Measurements from ENCODE around the gene HOOK2.

HOOK2 gene

DNA sequence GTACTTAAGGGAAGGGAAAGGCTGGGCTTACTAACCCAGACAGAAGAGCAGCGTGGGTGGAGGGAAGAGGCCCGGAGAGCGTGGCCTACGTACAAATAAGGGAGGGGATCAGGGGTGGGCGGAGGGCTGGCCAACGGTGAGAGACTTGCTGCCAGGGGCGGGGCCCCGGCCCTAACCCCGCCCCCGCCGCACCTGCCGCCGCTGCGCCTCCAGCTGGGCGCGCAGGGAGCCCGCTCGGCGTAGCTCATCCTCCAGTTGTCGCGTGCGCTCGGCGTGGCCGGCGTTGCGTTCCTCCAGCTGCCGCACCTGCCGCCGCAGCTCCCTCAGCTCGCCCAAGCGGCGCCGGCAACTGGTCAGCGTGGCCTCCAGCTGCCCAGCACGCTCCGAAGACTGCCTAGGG, 5.7 kb downstream of the HOOK2 start:
- Histone ChIP-seq H3K36me3 (ENCODE audit: control insufficient read depth in 2 of 2, insufficient read depth in 2 of 2, low read length in 2 of 2) (peaks cover 6 to 12% of the 10 kb centered on the region in 2 donors), H3K4me1 (ENCODE audit: control insufficient read depth in 2 of 2, insufficient read depth in 2 of 2, low read length in 2 of 2) (peaks cover 11 to 18% of the 10 kb centered on the region in 2 donors), H3K9ac (ENCODE audit: low read depth in 1 of 2, low read length in 2 of 2) (no peak overlapping the region), H3K4me3 (ENCODE audit: low read length in 2 of 2) (no peak overlapping the region), H3K27ac (ENCODE audit: low read depth in 2 of 2, low read length in 2 of 2) (no peak overlapping the region), H3K27me3 (ENCODE audit: control insufficient read depth in 2 of 2, insufficient read depth in 2 of 2, low read length in 2 of 2) (no peaks in the 10 kb centered on the region), H3K9me3 (ENCODE audit: control insufficient read depth in 2 of 2, low read length in 2 of 2) (no peaks in the 10 kb centered on the region)

DNA sequence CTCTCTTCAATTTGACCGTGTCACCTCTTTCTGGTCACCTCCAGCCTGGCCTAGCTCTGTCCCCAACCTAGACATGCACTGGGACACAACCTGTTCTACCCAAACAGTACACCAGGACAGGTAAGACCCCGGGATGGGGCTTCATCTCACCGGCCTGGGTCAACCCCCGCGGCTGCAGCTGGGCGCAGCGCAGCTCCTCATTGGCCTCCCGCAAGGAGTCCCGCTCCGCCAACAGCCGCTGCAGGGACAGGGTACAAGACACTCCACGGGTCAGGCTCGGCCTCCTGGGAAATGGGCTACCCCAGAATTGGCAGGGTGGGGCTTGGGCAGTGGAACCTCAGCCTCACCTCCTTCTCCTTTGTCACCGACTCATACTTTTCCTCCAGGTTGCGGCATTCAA, 7.7 kb downstream of the HOOK2 start:
- Histone ChIP-seq H3K36me3 (ENCODE audit: control insufficient read depth in 2 of 2, insufficient read depth in 2 of 2, low read length in 2 of 2) (peaks cover 16 to 23% of the 10 kb centered on the region in 2 donors), H3K4me3 (ENCODE audit: low read length in 2 of 2) (no peak overlapping the region), H3K4me1 (ENCODE audit: control insufficient read depth in 2 of 2, insufficient read depth in 2 of 2, low read length in 2 of 2) (peaks cover 3 to 15% of the 10 kb centered on the region in 2 donors), H3K9ac (ENCODE audit: low read depth in 1 of 2, low read length in 2 of 2) (no peak overlapping the region), H3K9me3 (ENCODE audit: control insufficient read depth in 2 of 2, low read length in 2 of 2) (no peaks in the 10 kb centered on the region), H3K27ac (ENCODE audit: low read depth in 2 of 2, low read length in 2 of 2) (no peak overlapping the region), H3K27me3 (ENCODE audit: control insufficient read depth in 2 of 2, insufficient read depth in 2 of 2, low read length in 2 of 2) (no peaks in the 10 kb centered on the region)

DNA sequence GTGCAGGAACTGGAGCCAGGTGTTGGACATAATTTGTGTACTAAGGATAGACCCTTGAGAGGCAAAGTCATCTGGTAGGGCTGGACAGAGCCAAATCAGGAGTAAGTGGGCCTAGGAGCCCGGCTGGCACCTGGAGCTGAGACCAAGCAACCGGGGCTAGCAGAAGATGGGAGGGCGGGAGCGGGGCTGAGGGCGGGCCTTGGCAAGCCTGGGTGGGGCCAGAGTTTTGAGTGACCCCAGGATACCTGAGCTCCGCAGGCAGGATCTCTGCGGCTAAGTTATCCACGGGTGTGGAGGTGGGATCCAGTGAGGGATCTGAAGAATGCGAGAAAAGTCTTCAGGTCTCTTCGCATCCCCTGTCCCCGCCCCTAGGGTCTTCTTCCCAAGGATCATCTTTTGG, 8.2 kb downstream of the HOOK2 start:
- Histone ChIP-seq H3K36me3 (ENCODE audit: control insufficient read depth in 2 of 2, insufficient read depth in 2 of 2, low read length in 2 of 2) (peaks cover 16 to 23% of the 10 kb centered on the region in 2 donors), H3K27me3 (ENCODE audit: control insufficient read depth in 2 of 2, insufficient read depth in 2 of 2, low read length in 2 of 2) (no peaks in the 10 kb centered on the region), H3K4me1 (ENCODE audit: control insufficient read depth in 2 of 2, insufficient read depth in 2 of 2, low read length in 2 of 2) (peaks cover 3 to 15% of the 10 kb centered on the region in 2 donors), H3K9me3 (ENCODE audit: control insufficient read depth in 2 of 2, low read length in 2 of 2) (no peaks in the 10 kb centered on the region), H3K9ac (ENCODE audit: low read depth in 1 of 2, low read length in 2 of 2) (no peak overlapping the region), H3K27ac (ENCODE audit: low read depth in 2 of 2, low read length in 2 of 2) (no peak overlapping the region), H3K4me3 (ENCODE audit: low read length in 2 of 2) (no peak overlapping the region)

DNA sequence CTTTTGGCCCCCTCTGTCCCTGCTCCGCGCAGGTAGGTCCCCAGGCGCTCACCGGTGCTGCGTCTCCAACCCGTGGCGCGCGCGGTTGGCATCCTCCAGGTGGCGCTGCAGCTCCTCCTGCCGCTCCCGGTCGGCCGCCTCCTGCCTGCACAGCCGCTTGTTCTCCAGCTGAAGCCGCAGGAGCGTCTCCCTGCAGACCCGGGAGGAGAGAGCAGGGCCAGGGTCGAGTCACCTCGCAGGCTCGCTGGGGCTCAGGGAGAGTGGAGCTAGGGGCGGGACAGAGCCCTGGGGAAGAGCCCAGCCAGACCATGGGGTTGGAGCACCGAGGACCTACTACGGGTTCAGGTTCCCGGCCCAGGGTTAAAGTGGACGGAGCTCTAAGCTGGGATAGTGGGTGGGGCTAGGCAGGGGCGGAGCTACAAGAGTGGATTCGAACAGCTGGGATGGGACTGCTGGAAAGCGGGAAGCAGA, 9.3 kb downstream of the HOOK2 start:
- Histone ChIP-seq H3K4me3 (ENCODE audit: low read length in 2 of 2) (peak overlapping the region; percentile 52 to 68), H3K9ac (ENCODE audit: low read depth in 1 of 2, low read length in 2 of 2) (peak overlapping the region in 1 of 2 donors; percentile 47), H3K4me1 (ENCODE audit: control insufficient read depth in 2 of 2, insufficient read depth in 2 of 2, low read length in 2 of 2) (peaks cover 3 to 15% of the 10 kb centered on the region in 2 donors), H3K27me3 (ENCODE audit: control insufficient read depth in 2 of 2, insufficient read depth in 2 of 2, low read length in 2 of 2) (no peaks in the 10 kb centered on the region), H3K27ac (ENCODE audit: low read depth in 2 of 2, low read length in 2 of 2) (peak overlapping the region; percentile 41 to 75), H3K36me3 (ENCODE audit: control insufficient read depth in 2 of 2, insufficient read depth in 2 of 2, low read length in 2 of 2) (peaks cover 16 to 23% of the 10 kb centered on the region in 2 donors), H3K9me3 (ENCODE audit: control insufficient read depth in 2 of 2, low read length in 2 of 2) (no peaks in the 10 kb centered on the region)

DNA sequence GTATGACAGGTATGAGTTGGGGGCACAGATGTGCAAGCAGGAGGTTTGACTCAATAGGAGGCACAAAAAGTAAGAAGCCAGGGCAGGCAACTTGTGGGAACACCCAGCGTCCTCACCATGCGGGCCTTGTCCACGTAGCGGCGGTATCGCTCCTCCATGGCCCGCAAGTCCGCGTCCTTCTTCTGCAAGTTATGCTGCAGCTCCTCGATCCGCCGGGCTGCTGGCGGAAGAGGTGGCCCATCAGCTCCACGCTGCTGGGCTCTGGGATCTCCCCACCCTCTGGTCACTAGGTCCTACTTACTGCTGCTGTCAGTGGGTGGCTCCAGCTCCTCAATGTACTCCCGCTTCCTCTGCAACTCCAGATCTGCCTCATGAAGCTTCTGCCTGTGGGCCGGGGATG, 10.7 kb downstream of the HOOK2 start:
- no peak overlapping the region for H3K9ac ChIP-seq (ENCODE audit: low read depth in 1 of 2, low read length in 2 of 2)
- no peak overlapping the region for H3K27ac ChIP-seq (ENCODE audit: low read depth in 2 of 2, low read length in 2 of 2)
- H3K27me3 ChIP-seq (ENCODE audit: control insufficient read depth in 2 of 2, insufficient read depth in 2 of 2, low read length in 2 of 2) = no peaks in the 10 kb centered on the region
- no peaks in the 10 kb centered on the region for H3K9me3 ChIP-seq (ENCODE audit: control insufficient read depth in 2 of 2, low read length in 2 of 2)
- no peak overlapping the region for H3K4me3 ChIP-seq (ENCODE audit: low read length in 2 of 2)
- H3K36me3 ChIP-seq (ENCODE audit: control insufficient read depth in 2 of 2, insufficient read depth in 2 of 2, low read length in 2 of 2) = peaks cover 16 to 23% of the 10 kb centered on the region in 2 donors
- H3K4me1 ChIP-seq (ENCODE audit: control insufficient read depth in 2 of 2, insufficient read depth in 2 of 2, low read length in 2 of 2) = peaks cover 0 to 7% of the 10 kb centered on the region in 2 donors

DNA sequence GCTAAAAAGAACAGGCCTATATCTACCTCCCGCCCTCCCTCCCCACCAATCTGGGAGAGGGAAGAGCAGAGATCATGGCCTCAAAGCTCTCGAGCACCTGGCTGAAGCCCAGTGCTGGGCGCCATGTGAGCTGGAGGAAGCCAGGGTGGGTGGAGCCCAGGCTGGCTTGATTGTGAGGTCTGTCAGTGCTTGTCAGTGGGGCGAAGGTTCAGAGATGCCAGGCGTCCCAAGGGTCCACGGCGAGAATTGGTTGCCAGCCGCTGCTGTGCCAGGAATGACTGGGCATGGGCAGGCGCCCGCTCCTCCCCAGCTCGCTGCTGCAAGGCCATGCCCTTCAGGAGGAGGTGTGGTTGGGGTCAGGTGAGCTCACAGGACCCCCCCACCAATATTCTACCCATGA, 12.3 kb downstream of the HOOK2 start:
- H3K9ac ChIP-seq (ENCODE audit: low read depth in 1 of 2, low read length in 2 of 2) = no peak overlapping the region
- no peak overlapping the region for H3K27ac ChIP-seq (ENCODE audit: low read depth in 2 of 2, low read length in 2 of 2)
- H3K4me1 ChIP-seq (ENCODE audit: control insufficient read depth in 2 of 2, insufficient read depth in 2 of 2, low read length in 2 of 2) = peaks cover under 1 to 3% of the 10 kb centered on the region in 2 donors
- no peaks in the 10 kb centered on the region for H3K27me3 ChIP-seq (ENCODE audit: control insufficient read depth in 2 of 2, insufficient read depth in 2 of 2, low read length in 2 of 2)
- no peaks in the 10 kb centered on the region for H3K9me3 ChIP-seq (ENCODE audit: control insufficient read depth in 2 of 2, low read length in 2 of 2)
- no peak overlapping the region for H3K4me3 ChIP-seq (ENCODE audit: low read length in 2 of 2)
- H3K36me3 ChIP-seq (ENCODE audit: control insufficient read depth in 2 of 2, insufficient read depth in 2 of 2, low read length in 2 of 2) = peaks cover 16 to 19% of the 10 kb centered on the region in 2 donors

DNA sequence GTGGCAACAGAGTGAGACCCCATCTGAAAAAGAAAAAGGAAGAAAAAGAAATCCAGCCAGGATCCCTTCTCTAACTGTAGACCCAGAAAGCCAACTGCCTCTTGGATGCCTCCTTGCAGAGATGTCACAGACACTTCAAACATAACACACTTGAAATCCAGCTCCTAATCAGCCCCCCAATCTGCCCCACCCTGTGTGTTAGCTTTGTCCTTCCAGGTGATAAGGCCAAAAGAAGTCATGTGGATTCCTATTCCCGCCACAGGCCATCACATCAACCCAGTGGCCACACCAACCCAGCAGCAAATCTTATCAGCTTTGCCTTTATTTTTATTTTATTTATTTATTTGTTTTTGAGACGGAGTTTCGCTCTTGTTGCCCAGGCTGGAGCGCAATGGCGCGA, 15.7 kb downstream of the HOOK2 start:
- Histone ChIP-seq H3K27ac (ENCODE audit: low read depth in 2 of 2, low read length in 2 of 2) (no peak overlapping the region), H3K27me3 (ENCODE audit: control insufficient read depth in 2 of 2, insufficient read depth in 2 of 2, low read length in 2 of 2) (no peaks in the 10 kb centered on the region), H3K4me3 (ENCODE audit: low read length in 2 of 2) (no peak overlapping the region), H3K9me3 (ENCODE audit: control insufficient read depth in 2 of 2, low read length in 2 of 2) (no peaks in the 10 kb centered on the region), H3K36me3 (ENCODE audit: control insufficient read depth in 2 of 2, insufficient read depth in 2 of 2, low read length in 2 of 2) (peaks cover 10% of the 10 kb centered on the region in 2 donors), H3K4me1 (ENCODE audit: control insufficient read depth in 2 of 2, insufficient read depth in 2 of 2, low read length in 2 of 2) (peaks cover 8 to 10% of the 10 kb centered on the region in 2 donors), H3K9ac (ENCODE audit: low read depth in 1 of 2, low read length in 2 of 2) (no peak overlapping the region)

DNA sequence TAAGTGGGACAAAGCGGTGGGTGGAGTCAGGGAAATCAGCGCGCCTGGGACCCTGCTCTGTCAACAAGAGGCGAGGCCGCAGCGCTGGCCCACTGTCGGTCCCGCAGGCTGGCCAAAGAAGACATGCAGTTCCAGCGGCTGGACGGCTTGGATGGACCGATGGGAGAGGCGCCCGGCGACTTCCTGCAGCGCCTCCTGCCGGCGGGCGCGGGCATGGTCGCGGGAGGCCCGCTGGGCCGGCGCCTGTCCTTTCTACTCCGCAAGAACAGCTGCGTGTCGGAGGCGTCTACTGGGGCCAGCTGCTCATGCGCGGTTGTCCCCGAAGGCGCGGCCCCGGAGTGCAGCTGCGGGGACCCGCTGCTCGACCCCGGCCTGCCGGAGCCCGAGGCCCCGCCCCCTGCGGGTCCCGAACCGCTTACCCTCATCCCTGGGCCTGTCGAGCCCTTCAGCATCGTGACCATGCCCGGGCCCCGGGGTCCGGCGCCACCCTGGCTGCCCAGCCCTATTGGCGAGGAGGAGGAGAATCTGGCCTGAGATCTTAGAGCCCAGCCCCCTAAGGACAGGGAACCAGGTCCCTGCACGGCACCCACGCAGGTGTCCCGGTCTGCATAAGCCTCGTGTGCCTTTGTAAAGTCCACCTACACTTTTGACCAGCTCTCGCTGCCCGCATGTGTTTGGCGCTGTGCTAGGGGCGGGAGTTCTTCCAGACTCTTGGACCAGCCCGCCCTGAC, 17.6 kb downstream of the HOOK2 start:
- no peaks in the 10 kb centered on the region for H3K36me3 ChIP-seq (ENCODE audit: control insufficient read depth in 2 of 2, insufficient read depth in 2 of 2, low read length in 2 of 2)
- H3K4me3 ChIP-seq (ENCODE audit: low read length in 2 of 2) = peak overlapping the region; percentile 48 to 57
- H3K9ac ChIP-seq (ENCODE audit: low read depth in 1 of 2, low read length in 2 of 2) = peak overlapping the region in 1 of 2 donors; percentile 7
- no peak overlapping the region for H3K27ac ChIP-seq (ENCODE audit: low read depth in 2 of 2, low read length in 2 of 2)
- peaks cover 0 to 4% of the 10 kb centered on the region in 2 donors for H3K27me3 ChIP-seq (ENCODE audit: control insufficient read depth in 2 of 2, insufficient read depth in 2 of 2, low read length in 2 of 2)
- H3K4me1 ChIP-seq (ENCODE audit: control insufficient read depth in 2 of 2, insufficient read depth in 2 of 2, low read length in 2 of 2) = peaks cover 8 to 10% of the 10 kb centered on the region in 2 donors
- no peaks in the 10 kb centered on the region for H3K9me3 ChIP-seq (ENCODE audit: control insufficient read depth in 2 of 2, low read length in 2 of 2)

DNA sequence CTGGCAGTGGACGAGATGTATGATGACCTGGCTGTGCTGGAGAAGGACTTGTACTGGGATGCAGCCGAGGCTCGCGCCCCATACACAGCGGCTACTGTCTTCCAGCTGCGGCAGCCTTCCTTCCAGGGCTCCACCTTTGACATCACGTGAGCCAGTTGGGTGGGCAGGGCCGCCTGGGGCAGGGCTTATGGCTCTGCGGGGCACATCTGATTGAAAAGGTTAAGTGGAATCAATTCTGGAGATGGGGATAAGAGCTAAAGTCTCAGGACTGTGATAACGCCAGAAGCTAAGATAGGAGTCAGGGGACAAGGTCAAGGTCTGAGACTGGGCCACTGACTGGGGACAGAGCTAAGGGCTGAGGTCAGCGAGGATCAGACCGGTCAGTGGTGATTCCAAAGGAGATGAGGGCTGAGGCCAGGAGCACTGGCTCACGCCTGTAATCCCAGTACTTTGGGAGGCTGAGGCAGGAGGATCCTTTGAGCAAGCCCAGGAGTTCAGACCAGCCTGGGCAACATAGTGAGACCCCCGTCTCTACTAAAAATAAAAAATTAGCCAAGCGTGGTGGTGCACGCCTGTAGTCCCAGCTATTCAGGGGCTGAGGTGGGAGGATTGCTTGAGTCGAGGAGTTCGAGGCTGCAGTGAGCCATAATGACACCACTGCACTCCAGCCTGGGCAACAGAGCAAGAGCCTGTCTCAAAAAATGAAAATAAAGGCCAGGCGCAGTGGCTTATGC, 19.0 kb downstream of the HOOK2 start:
- H3K27me3 ChIP-seq (ENCODE audit: control insufficient read depth in 2 of 2, insufficient read depth in 2 of 2, low read length in 2 of 2) = peaks cover 5 to 8% of the 10 kb centered on the region in 2 donors
- no peak overlapping the region for H3K4me3 ChIP-seq (ENCODE audit: low read length in 2 of 2)

More for the DNA sequence above, 19.0 kb downstream of the HOOK2 start:
- no peak overlapping the region for H3K9ac ChIP-seq (ENCODE audit: low read depth in 1 of 2, low read length in 2 of 2)
- H3K4me1 ChIP-seq (ENCODE audit: control insufficient read depth in 2 of 2, insufficient read depth in 2 of 2, low read length in 2 of 2) = peaks cover 8 to 10% of the 10 kb centered on the region in 2 donors
- H3K27ac ChIP-seq (ENCODE audit: low read depth in 2 of 2, low read length in 2 of 2) = no peak overlapping the region
- no peaks in the 10 kb centered on the region for H3K36me3 ChIP-seq (ENCODE audit: control insufficient read depth in 2 of 2, insufficient read depth in 2 of 2, low read length in 2 of 2)
- H3K9me3 ChIP-seq (ENCODE audit: control insufficient read depth in 2 of 2, low read length in 2 of 2) = no peaks in the 10 kb centered on the region
